SU-DHL-6 (cell line): ENCODE data around the gene RALGPS1.

Experiments
- H2AFZ ChIP-seq: fragments of 200-600 bp; sonication (generic); 2 replicates; pipeline ENCODE4 v1.6.1; 2014; ENCODE audit warnings: low read depth, mild to moderate bottlenecking, moderate library complexity, mixed read lengths, antibody characterized with exemption, low read length; ENCODE audit not compliant: severe bottlenecking
- H3F3A ChIP-seq: fragments of 200-600 bp; shearing (Covaris generic); 2 replicates; pipeline ENCODE4 v1.6.0; 2016; ENCODE audit warnings: antibody characterized with exemption, mild to moderate bottlenecking; ENCODE audit not compliant: insufficient read depth
- H3K27ac ChIP-seq: fragments of 200-600 bp; sonication (generic); 2 replicates; pipeline ENCODE4 v1.5.1; 2016; ENCODE audit warnings: low read depth, mild to moderate bottlenecking, low read length, moderate library complexity, mixed read lengths
- H3K27me3 ChIP-seq: fragments of 200-600 bp; sonication (generic), shearing (Covaris generic); 2 replicates; pipeline ENCODE4 v1.6.0; 2014; ENCODE audit warnings: mild to moderate bottlenecking, low read length
- H3K36me3 ChIP-seq: fragments of 200-600 bp; sonication (generic); 2 replicates; pipeline ENCODE4 v1.6.1; 2014; ENCODE audit warnings: mild to moderate bottlenecking, low read length, mixed read lengths
- H3K4me2 ChIP-seq: fragments of 300-600, 200-600 bp; shearing (Covaris generic), sonication (generic); 2 replicates; pipeline ENCODE4 v1.6.0; 2014; ENCODE audit warnings: low read length, low read depth, mild to moderate bottlenecking; ENCODE audit not compliant: poor library complexity, severe bottlenecking
- H3K4me3 ChIP-seq: fragments of 200-600 bp; sonication (generic); 2 replicates; pipeline ENCODE4 v1.5.1; 2014; ENCODE audit warnings: antibody characterized with exemption, low read length, mild to moderate bottlenecking, mixed read lengths; ENCODE audit not compliant: insufficient read depth, poor library complexity, severe bottlenecking
- H3K79me2 ChIP-seq: fragments of 200-600 bp; sonication (generic); 2 replicates; pipeline ENCODE4 v1.6.1; 2014; ENCODE audit warnings: mild to moderate bottlenecking, low read length, moderate library complexity; ENCODE audit not compliant: insufficient read depth
- H3K9ac ChIP-seq: fragments of 200-600 bp; sonication (generic); 2 replicates; pipeline ENCODE4 v1.7.0; 2014; ENCODE audit warnings: mild to moderate bottlenecking, low read length
- H3K9me2 ChIP-seq: fragments of 200-600 bp; sonication (generic); replicated peaks from 2 replicates; pipeline ENCODE4 v1.6.1; 2014; ENCODE audit warnings: low read length; ENCODE audit not compliant: insufficient read depth
- H3K9me3 ChIP-seq: fragments of 200-600 bp; sonication (generic); 2 replicates; pipeline ENCODE4 v1.6.1; 2014; ENCODE audit warnings: low read length, mixed read lengths; ENCODE audit not compliant: insufficient read depth
- H4K20me1 ChIP-seq: fragments of 200-600 bp; sonication (generic); 2 replicates; pipeline ENCODE4 v1.6.1; 2014; ENCODE audit warnings: low read depth, mild to moderate bottlenecking, antibody characterized with exemption, low read length, moderate library complexity, mixed read lengths
- CTCF ChIP-seq: fragments of 200-600 bp; sonication (generic); IDR thresholded peaks from one replicate; pipeline ENCODE4 v1.5.1; 2017; ENCODE audit warnings: antibody characterized with exemption, mild to moderate bottlenecking, low read length, moderate library complexity; ENCODE audit not compliant: insufficient read depth, poor library complexity, severe bottlenecking
- EZH2phosphoT487 ChIP-seq: fragments of 200-600 bp; sonication (generic), shearing (Covaris generic); conservative IDR thresholded peaks from 2 replicates; pipeline ENCODE4 v1.6.1; 2018; ENCODE audit warnings: mild to moderate bottlenecking, antibody characterized with exemption, low read length, moderate library complexity, mixed read lengths

Gene RALGPS1

GRCh38 chr9:127129073-127129717 is 214.6 kb downstream of the RALGPS1 start:
- no peak overlapping the region for H3K4me2 ChIP-seq
- H3K36me3 ChIP-seq: no peaks in the 10 kb centered on the region
- no peaks in the 10 kb centered on the region for H3K27me3 ChIP-seq
- H3K27ac ChIP-seq: no peak overlapping the region
- no peaks in the 10 kb centered on the region for H3K79me2 ChIP-seq
- no peak overlapping the region for H3K9ac ChIP-seq
- no peaks in the 10 kb centered on the region for H3F3A ChIP-seq
- H3K9me2 ChIP-seq: no peaks in the 10 kb centered on the region
- no peak overlapping the region for H2AFZ ChIP-seq
- H3K9me3 ChIP-seq: no peaks in the 10 kb centered on the region
- no peaks in the 10 kb centered on the region for H4K20me1 ChIP-seq
- H3K4me3 ChIP-seq: no peak overlapping the region
- TF ChIP-seq CTCF (no peak), EZH2phosphoT487 (no peak)

GRCh38 chr9:127129718-127130085 is 215.1 kb downstream of the RALGPS1 start:
- no peaks in the 10 kb centered on the region for H3K9me2 ChIP-seq
- H3K4me2 ChIP-seq: no peak overlapping the region
- no peak overlapping the region for H3K9ac ChIP-seq
- no peaks in the 10 kb centered on the region for H3K9me3 ChIP-seq
- H2AFZ ChIP-seq: no peak overlapping the region
- TF ChIP-seq CTCF (no peak), EZH2phosphoT487 (no peak)
- H3K27me3 ChIP-seq: no peaks in the 10 kb centered on the region
- no peaks in the 10 kb centered on the region for H3F3A ChIP-seq
- H4K20me1 ChIP-seq: no peaks in the 10 kb centered on the region
- H3K36me3 ChIP-seq: no peaks in the 10 kb centered on the region
- H3K79me2 ChIP-seq: no peaks in the 10 kb centered on the region
- H3K4me3 ChIP-seq: no peak overlapping the region
- no peak overlapping the region for H3K27ac ChIP-seq

GRCh38 chr9:127130235-127130634 is 215.7 kb downstream of the RALGPS1 start:
- no peaks in the 10 kb centered on the region for H3K9me2 ChIP-seq
- H3K4me3 ChIP-seq: no peak overlapping the region
- no peak overlapping the region for H3K4me2 ChIP-seq
- H4K20me1 ChIP-seq: no peaks in the 10 kb centered on the region
- H2AFZ ChIP-seq: no peak overlapping the region
- no peaks in the 10 kb centered on the region for H3K36me3 ChIP-seq
- H3K79me2 ChIP-seq: no peaks in the 10 kb centered on the region
- H3K9ac ChIP-seq: no peak overlapping the region
- no peak overlapping the region for H3K27ac ChIP-seq
- H3K9me3 ChIP-seq: no peaks in the 10 kb centered on the region
- no peaks in the 10 kb centered on the region for H3F3A ChIP-seq
- TF ChIP-seq EZH2phosphoT487 (no peak), CTCF (no peak)
- H3K27me3 ChIP-seq: no peaks in the 10 kb centered on the region
